H1 (cell line): ENCODE results near the gene FAM120B. TPM values are rescaled to one million over a fixed set of nuclear protein-coding genes. Genes with fewer than 3 reads are reported as not detected.

Experiments used
- CTCF ChIA-PET: fragments of 300-600 bp; sonication (Branson Sonifier 250); formaldehyde crosslinking; loops from one replicate; lab custom pipeline; 2021; ENCODE audit not compliant: partially characterized antibody; lab: Charles Lee
- POLR2A ChIA-PET: fragments of 300-600 bp; sonication (Branson Sonifier 250); formaldehyde crosslinking; loops from one replicate; lab custom pipeline; 2021; ENCODE audit warnings: inconsistent platforms; ENCODE audit not compliant: partially characterized antibody; lab: Charles Lee
- DNase-seq, 2 experiments: peaks; one replicate each; pipeline versions ENCODE4 v3.0.0 to v3.0.0-alpha.2; 2010 to 2022; ENCODE audit warnings: low spot score in 2 of 2, low read depth in 1 of 2, mixed read lengths in 1 of 2
- FAIRE-seq: peaks from 2 replicates; lab custom pipeline; 2011; peaks lifted over from hg19 to GRCh38; lab: Jason Lieb, UNC
- H2AFZ ChIP-seq: 2 replicates; pipeline ENCODE4 v1.8.1; 2012; ENCODE audit warnings: low read length, inconsistent platforms
- H2AK5ac ChIP-seq: 2 replicates; pipeline ENCODE4 v1.6.1; 2013; ENCODE audit warnings: low read depth, low read length
- H2BK120ac ChIP-seq: replicated peaks from 2 replicates; pipeline ENCODE3; 2013; ENCODE audit warnings: low read depth, low read length, inconsistent platforms
- H2BK12ac ChIP-seq: 2 replicates; pipeline ENCODE4 v1.6.1; 2013; ENCODE audit warnings: low read depth, low read length
- H2BK15ac ChIP-seq: 2 replicates; pipeline ENCODE4 v1.6.1; 2013; ENCODE audit warnings: low read length
- H2BK20ac ChIP-seq: 2 replicates; pipeline ENCODE4 v1.6.1; 2013; ENCODE audit warnings: low read length
- H2BK5ac ChIP-seq: 2 replicates; pipeline ENCODE4 v1.6.1; 2013; ENCODE audit warnings: low read depth, low read length
- H3K14ac ChIP-seq: 2 replicates; pipeline ENCODE4 v1.6.1; 2013; ENCODE audit warnings: inconsistent platforms; ENCODE audit not compliant: insufficient read length
- H3K18ac ChIP-seq: 2 replicates; pipeline ENCODE4 v1.6.1; 2013; ENCODE audit warnings: low read length; ENCODE audit errors: extremely low read depth
- H3K23ac ChIP-seq: 2 replicates; pipeline ENCODE4 v1.6.1; 2013; ENCODE audit warnings: inconsistent platforms; ENCODE audit not compliant: insufficient read length
- H3K23me2 ChIP-seq: 2 replicates; pipeline ENCODE4 v1.6.1; 2013; ENCODE audit warnings: low read depth, low read length
- H3K27ac ChIP-seq: 2 replicates; pipeline ENCODE4 v1.6.1; 2011; ENCODE audit warnings: low read depth, low read length, inconsistent platforms
- H3K27me3 ChIP-seq, 4 experiments: replicated peaks in 1 of 4; 1 replicate in 1 of 4; 2 replicates in 3 of 4; pipeline versions ENCODE4 v1.6.1 to v1.8.1; 2011 to 2013; ENCODE audit warnings: low read length in 3 of 4, mild to moderate bottlenecking in 3 of 4, inconsistent platforms in 2 of 4, mixed read lengths in 2 of 4, moderate library complexity in 1 of 4; ENCODE audit not compliant: control insufficient read depth in 3 of 4, insufficient read depth in 3 of 4; ENCODE audit errors: extremely low read depth in 1 of 4
- H3K36me3 ChIP-seq, 4 experiments: 2 replicates each; pipeline versions ENCODE4 v1.6.1 to v1.8.1; 2011 to 2013; ENCODE audit warnings: mild to moderate bottlenecking in 4 of 4, low read length in 3 of 4, moderate library complexity in 2 of 4, control low read depth in 1 of 4, inconsistent platforms in 1 of 4; ENCODE audit not compliant: insufficient read depth in 4 of 4, control insufficient read depth in 2 of 4
- H3K4ac ChIP-seq: replicated peaks from 2 replicates; pipeline ENCODE3; 2013; ENCODE audit warnings: low read length, low read depth, mixed read lengths, inconsistent platforms; ENCODE audit not compliant: insufficient read length
- H3K4me1 ChIP-seq, 4 experiments: replicated peaks in 1 of 4; 1 replicate in 1 of 4; 2 replicates in 3 of 4; pipeline versions ENCODE4 v1.6.1 to v1.8.1; 2011 to 2013; ENCODE audit warnings: low read length in 3 of 4, inconsistent platforms in 2 of 4, mixed read lengths in 1 of 4; ENCODE audit not compliant: insufficient read depth in 4 of 4, control insufficient read depth in 3 of 4
- H3K4me2 ChIP-seq, 2 experiments: 2 replicates each; pipeline versions ENCODE4 v1.6.1 to v1.8.1; 2011 to 2013; ENCODE audit warnings: low read depth in 2 of 2, low read length in 2 of 2, control low read depth in 1 of 2, inconsistent platforms in 1 of 2, mild to moderate bottlenecking in 1 of 2; ENCODE audit not compliant: insufficient read depth in 1 of 2
- H3K4me3 ChIP-seq, 4 experiments: fragments of 200-600, 300-600 bp in 1 of 4; sonication (generic), shearing (Covaris generic), sonication (Bioruptor Twin) in 1 of 4; 2 replicates each; pipeline versions ENCODE4 v1.5.1 to v1.8.1; 2011 to 2016; ENCODE audit warnings: low read length in 4 of 4, low read depth in 3 of 4, control low read depth in 2 of 4, inconsistent platforms in 2 of 4, mild to moderate bottlenecking in 2 of 4, mixed read lengths in 1 of 4, moderate library complexity in 1 of 4; ENCODE audit not compliant: insufficient read depth in 2 of 4; ENCODE audit errors: extremely low read depth in 1 of 4
- H3K56ac ChIP-seq: replicated peaks from 2 replicates; pipeline ENCODE3; 2013; ENCODE audit warnings: low read depth, mild to moderate bottlenecking, mixed read lengths, low read length, inconsistent platforms; ENCODE audit not compliant: insufficient read length
- H3K79me1 ChIP-seq: 2 replicates; pipeline ENCODE4 v1.6.1; 2013; ENCODE audit warnings: low read depth, low read length, control low read depth
- H3K79me2 ChIP-seq, 2 experiments: 2 replicates each; pipeline versions ENCODE4 v1.6.1 to v1.8.1; 2012 to 2013; ENCODE audit warnings: low read length in 2 of 2, mild to moderate bottlenecking in 2 of 2, inconsistent platforms in 1 of 2; ENCODE audit not compliant: insufficient read depth in 2 of 2, control insufficient read depth in 1 of 2
- H3K9ac ChIP-seq, 4 experiments: replicated peaks in 1 of 4; 1 replicate in 1 of 4; 2 replicates in 3 of 4; pipeline versions ENCODE4 v1.6.1 to v1.8.1; 2011 to 2013; ENCODE audit warnings: low read depth in 3 of 4, low read length in 3 of 4, control low read depth in 2 of 4, mild to moderate bottlenecking in 2 of 4, moderate library complexity in 2 of 4, inconsistent platforms in 1 of 4; ENCODE audit errors: extremely low read depth in 1 of 4
- H3K9me3 ChIP-seq, 2 experiments: 2 replicates each; pipeline versions ENCODE4 v1.6.1 to v1.8.1; 2012 to 2013; ENCODE audit warnings: mild to moderate bottlenecking in 2 of 2, moderate library complexity in 2 of 2, control low read depth in 1 of 2, inconsistent platforms in 1 of 2, low read depth in 1 of 2, low read length in 1 of 2, mixed read lengths in 1 of 2; ENCODE audit not compliant: insufficient read depth in 2 of 2
- H4K20me1 ChIP-seq, 2 experiments: replicated peaks in 1 of 2; 2 replicates each; pipeline versions ENCODE3 to v1.8.1; 2011 to 2013; ENCODE audit warnings: inconsistent platforms in 2 of 2, low read length in 2 of 2, mild to moderate bottlenecking in 1 of 2; ENCODE audit not compliant: insufficient read depth in 2 of 2, control insufficient read depth in 1 of 2
- H4K5ac ChIP-seq: 2 replicates; pipeline ENCODE4 v1.6.1; 2013; ENCODE audit warnings: low read length, low read depth, mixed read lengths, inconsistent platforms; ENCODE audit not compliant: insufficient read length
- H4K8ac ChIP-seq: 2 replicates; pipeline ENCODE4 v1.8.0; 2013; ENCODE audit warnings: mild to moderate bottlenecking, moderate library complexity, low read length, inconsistent platforms; ENCODE audit not compliant: insufficient read depth; ENCODE audit errors: extremely low read depth
- H4K91ac ChIP-seq: replicated peaks from 2 replicates; pipeline ENCODE3; 2013; ENCODE audit warnings: low read length, mixed read lengths, inconsistent platforms; ENCODE audit not compliant: insufficient read length
- CBX5 ChIP-seq: fragments of 300-800, 300-1000 bp; sonication (generic); IDR thresholded peaks from 2 replicates; pipeline ENCODE4 v1.7.1; 2016; ENCODE audit warnings: antibody characterized with exemption, low read length, low read depth
- CHD2 ChIP-seq: IDR thresholded peaks from 2 replicates; pipeline ENCODE4 v1.6.1; 2012; ENCODE audit warnings: low read length, improper control_type of control experiment
- GTF2F1 ChIP-seq: IDR thresholded peaks from 2 replicates; pipeline ENCODE4 v1.6.1; 2012; ENCODE audit warnings: low read depth, low read length, improper control_type of control experiment, borderline replicate concordance
- HDAC6 ChIP-seq: IDR thresholded peaks from one replicate; pipeline ENCODE4 v1.7.1; 2012; ENCODE audit warnings: low read depth, mild to moderate bottlenecking, inconsistent platforms, low read length, moderate library complexity
- MAX ChIP-seq: IDR thresholded peaks from 2 replicates; pipeline ENCODE4 v1.6.1; 2012; ENCODE audit warnings: inconsistent platforms
- POU5F1 ChIP-seq: IDR thresholded peaks from 2 replicates; pipeline ENCODE4 v1.6.1; 2011; ENCODE audit warnings: low read depth, mild to moderate bottlenecking, low read length, moderate library complexity
- RNF2 ChIP-seq: fragments of 200-900, 300-1000 bp; sonication (generic); IDR thresholded peaks from 2 replicates; pipeline ENCODE4 v1.7.1; 2016; ENCODE audit warnings: borderline replicate concordance, low read depth, mild to moderate bottlenecking, antibody characterized with exemption, low read length; ENCODE audit not compliant: poor library complexity, severe bottlenecking; ENCODE audit errors: missing control alignments
- TAF7 ChIP-seq: optimal IDR thresholded peaks from 2 replicates; pipeline ENCODE3; 2011; ENCODE audit warnings: low read depth, mild to moderate bottlenecking, inconsistent platforms, low read length, moderate library complexity, borderline replicate concordance
- TBP ChIP-seq: IDR thresholded peaks from 2 replicates; pipeline ENCODE4 v1.6.1; 2011; ENCODE audit warnings: low read depth, low read length, improper control_type of control experiment
- TEAD4 ChIP-seq: IDR thresholded peaks from 2 replicates; pipeline ENCODE4 v1.6.1; 2012; ENCODE audit warnings: low read depth, low read length, inconsistent platforms, mixed read lengths
- USF2 ChIP-seq: IDR thresholded peaks from 2 replicates; pipeline ENCODE4 v1.6.1; 2011; ENCODE audit warnings: low read length, improper control_type of control experiment
- WGBS, 2 experiments: shearing (Covaris generic) in 1 of 2; methylation state at CpG; one replicate each; pipeline versions ENCODE4 v1.1.6 to v1.1.7; 2013 to 2015; ENCODE audit warnings: low lambda C conversion rate in 2 of 2, mixed read lengths in 2 of 2, inconsistent platforms in 1 of 2, low coverage in 1 of 2, missing lambda C conversion rate in 1 of 2; ENCODE audit not compliant: insufficient replicate concordance in 2 of 2, insufficient coverage in 1 of 2, insufficient read length in 1 of 2; ENCODE audit errors: extremely low coverage in 1 of 2, missing lambda C conversion rate in 1 of 2; 5-methylcytosine and 5-hydroxymethylcytosine counted together
- polyA plus RNA-seq, 7 experiments: library from polyadenylated mRNA; depleted of rRNA in 3 of 7; stranded (reverse) in 5 of 7; unstranded in 2 of 7; fragments of >200 nt in 5 of 7; fragments of 200-250 nt in 2 of 7; gene quantifications; 1 replicate in 5 of 7; 2 replicates in 1 of 7; 4 replicates in 1 of 7; pipeline versions ENCODE4 v1.2.1 to v1.2.3, GENCODE V29; 2011 to 2013; ENCODE audit warnings: missing spikeins in 2 of 7, mixed read lengths in 2 of 7
- total RNA-seq: library from RNA; stranded (reverse); fragmentation: NEBNext Ultra II Directional; extraction: Animal tissue kit (Norgen Biotek cat#: 25700); gene quantifications from 2 replicates; pipeline ENCODE4 v1.2.1, GENCODE V29; 2021

FAM120B gene
- total and polyA plus RNA-seq, 2 of the 8 experiments (the other 6 are each of a cell fraction or from before 2014, with no cell fraction given) = 5.1 to 12.5 TPM

- Histone ChIP-seq H3K4me2 (no peak overlapping the region), H3K79me2 (no peaks in the 10 kb centered on the region), H3K23me2 (no peaks in the 10 kb centered on the region), H3K18ac (no peak overlapping the region), H3K9me3 (no peaks in the 10 kb centered on the region), H2BK120ac (no peak overlapping the region), H3K23ac (no peak overlapping the region), H3K27ac (no peak overlapping the region), H4K20me1 (no peaks in the 10 kb centered on the region), H2AFZ (no peak overlapping the region), H2BK20ac (no peak overlapping the region), H3K79me1 (no peaks in the 10 kb centered on the region; the same call in 1 of the 2 replicates), H3K4ac (no peak overlapping the region), H4K5ac (no peak overlapping the region), H2BK15ac (no peak overlapping the region), H2AK5ac (no peak overlapping the region), H3K36me3 (peaks cover 0 to 1% (median 0%) of the 10 kb centered on the region in 4 experiments; a peak in 3 of 8 replicates), H3K9ac (no peak overlapping the region), H4K91ac (no peak overlapping the region), H4K8ac (no peak overlapping the region), H2BK12ac (no peak overlapping the region), H3K27me3 (no peaks in the 10 kb centered on the region), H3K4me1 (no peaks in the 10 kb centered on the region; a peak in 1 of 7 replicates), H3K56ac (no peak overlapping the region), H2BK5ac (no peak overlapping the region), H3K4me3 (no peak overlapping the region), H3K14ac (no peak overlapping the region)
- ChIA-PET POLR2A (interaction anchor here (1.0 kb wide), 1 partner anchor 10 kb away, joined by 4 read pairs; no protein-coding TSS in a partner anchor), CTCF (interaction anchor here (0.9 kb wide), 1 partner anchor 8 kb away, joined by 4 read pairs; no protein-coding TSS in a partner anchor)
- TF ChIP-seq CBX5 (no peak), POU5F1 (no peak), GTF2F1 (no peak), CHD2 (no peak), USF2 (no peak), TAF7 (no peak), RNF2 (no peak), TEAD4 (no peak), TBP (no peak), MAX (no peak), HDAC6 (no peak)
- no peak for DNase-seq
- WGBS, 2 experiments = 92% methylated on average over 4 of the region's 4 CpGs; no CpG with 5 or more reads in 1 of the 2 experiments
- no peak for FAIRE-seq
Measured at GRCh38 chr6:170365121-170365520, 58.6 kb downstream of the FAM120B start.
